Kidney tubule cell (primary cell): ENCODE measurements around the gene ANKRD17.

ENCODE experiments used
- DNase-seq: peaks from one replicate; pipeline ENCODE4 v3.0.0-alpha.2; 2018; ENCODE audit warnings: low spot score

Gene ANKRD17

GRCh38 chr4:73103799-73104503 lies 154.6 kb downstream of the ANKRD17 start:
- peak; percentile 30 for DNase-seq

GRCh38 chr4:73099143-73099542 lies 159.5 kb downstream of the ANKRD17 start:
- no peak for DNase-seq

- no peak for DNase-seq
These were observed 159.9 kb downstream of the ANKRD17 start for GRCh38 chr4:73098713-73099112.

- no peak for DNase-seq
These were observed 160.6 kb downstream of the ANKRD17 start for GRCh38 chr4:73098016-73098415.

- DNase-seq: no peak
These were observed 165.7 kb downstream of the ANKRD17 start for GRCh38 chr4:73092868-73093267.

GRCh38 chr4:73090738-73091137 lies 167.9 kb downstream of the ANKRD17 start:
- DNase-seq: no peak

GRCh38 chr4:73087871-73088270 lies 170.7 kb downstream of the ANKRD17 start:
- DNase-seq: no peak

- DNase-seq: no peak
These were observed 172.3 kb downstream of the ANKRD17 start for GRCh38 chr4:73086095-73086868.

- no peak for DNase-seq
These were observed 177.8 kb downstream of the ANKRD17 start for GRCh38 chr4:73080789-73081188.

GRCh38 chr4:73075832-73076231 lies 182.8 kb downstream of the ANKRD17 start:
- no peak for DNase-seq

GRCh38 chr4:73070074-73070390 lies 188.6 kb downstream of the ANKRD17 start:
- DNase-seq: no peak

- peak; percentile 98 for DNase-seq
These were observed 189.1 kb downstream of the ANKRD17 start, which contains the start of gene COX18 for GRCh38 chr4:73069338-73070073. Gene COX18, minus strand, starts transcription at chr4:73069716. Its CDS starts 67 bp downstream, at chr4:73069649.

GRCh38 chr4:73068491-73069337 lies 189.9 kb downstream of the ANKRD17 start:
- peak; percentile 59 for DNase-seq

GRCh38 chr4:73067971-73068394 lies 190.6 kb downstream of the ANKRD17 start:
- peak; percentile 1 for DNase-seq

- no peak for DNase-seq
These were observed 191.7 kb downstream of the ANKRD17 start for GRCh38 chr4:73066928-73067327.

- no peak for DNase-seq
These were observed 192.2 kb downstream of the ANKRD17 start for GRCh38 chr4:73066445-73066844.

- DNase-seq: no peak
These were observed 194.1 kb downstream of the ANKRD17 start for GRCh38 chr4:73064536-73064935.

- no peak for DNase-seq
These were observed 203.2 kb downstream of the ANKRD17 start for GRCh38 chr4:73055241-73055897.

- no peak for DNase-seq
These were observed 204.6 kb downstream of the ANKRD17 start for GRCh38 chr4:73053974-73054480.

- no peak for DNase-seq
These were observed 205.5 kb downstream of the ANKRD17 start for GRCh38 chr4:73053076-73053475.

GRCh38 chr4:73051625-73052024 lies 207.0 kb downstream of the ANKRD17 start:
- DNase-seq: no peak
